KMS-11 (cell line): ENCODE data around the gene NUFIP2.
A peak's percentile ranks its signal among the peaks of the same experiment; 100 is the strongest.

Experiments used
- H2AFZ ChIP-seq: fragments of 200-600 bp; sonication (generic); 2 replicates; pipeline ENCODE4 v1.6.1; 2016; ENCODE audit warnings: antibody characterized with exemption, mixed run types, low read depth
- H3K27ac ChIP-seq: fragments of 200-600 bp; sonication (generic); 2 replicates; pipeline ENCODE4 v1.6.1; 2016; ENCODE audit warnings: mild to moderate bottlenecking, mixed run types
- H3K27me3 ChIP-seq: fragments of 200-600 bp; sonication (generic); 2 replicates; pipeline ENCODE4 v1.6.1; 2017; ENCODE audit warnings: mild to moderate bottlenecking, low read depth, mixed run types, moderate library complexity; ENCODE audit not compliant: insufficient read depth
- H3K36me3 ChIP-seq: fragments of 200-600 bp; sonication (generic); 2 replicates; pipeline ENCODE4 v1.6.1; 2017; ENCODE audit warnings: mild to moderate bottlenecking, mixed run types; ENCODE audit not compliant: insufficient read depth
- H3K4me1 ChIP-seq: fragments of 200-600 bp; sonication (generic); 2 replicates; pipeline ENCODE4 v1.6.1; 2016; ENCODE audit warnings: mild to moderate bottlenecking, low read depth, mixed run types; ENCODE audit not compliant: poor library complexity, severe bottlenecking
- H3K4me2 ChIP-seq: fragments of 200-600 bp; sonication (generic); 2 replicates; pipeline ENCODE4 v1.7.0; 2016; ENCODE audit warnings: mild to moderate bottlenecking, mixed run types
- H3K4me3 ChIP-seq: fragments of 200-600 bp; sonication (generic); IDR thresholded peaks from 2 replicates; pipeline ENCODE4 v1.6.1; 2017; ENCODE audit warnings: low read depth, low read length, mixed read lengths; ENCODE audit not compliant: insufficient read depth
- H3K79me2 ChIP-seq: fragments of 200-600 bp; sonication (generic); 2 replicates; pipeline ENCODE4 v1.6.1; 2016; ENCODE audit warnings: low read depth, mixed run types; ENCODE audit not compliant: insufficient read depth
- H3K9ac ChIP-seq: fragments of 200-600 bp; sonication (generic); 2 replicates; pipeline ENCODE4 v1.6.1; 2016; ENCODE audit warnings: mild to moderate bottlenecking, mixed run types
- H4K20me1 ChIP-seq: fragments of 200-600 bp; sonication (generic); 2 replicates; pipeline ENCODE4 v1.6.1; 2016; ENCODE audit warnings: mild to moderate bottlenecking, mixed run types; ENCODE audit not compliant: insufficient read depth
- TF ChIP-seq, protein P1 (sequence below): fragments of 200-600 bp; sonication (generic); conservative IDR thresholded peaks from 2 replicates; pipeline ENCODE4 v1.6.1; 2017; ENCODE audit warnings: low read depth, mild to moderate bottlenecking, antibody characterized with exemption, low read length, moderate library complexity, mixed read lengths

Gene NUFIP2

DNA sequence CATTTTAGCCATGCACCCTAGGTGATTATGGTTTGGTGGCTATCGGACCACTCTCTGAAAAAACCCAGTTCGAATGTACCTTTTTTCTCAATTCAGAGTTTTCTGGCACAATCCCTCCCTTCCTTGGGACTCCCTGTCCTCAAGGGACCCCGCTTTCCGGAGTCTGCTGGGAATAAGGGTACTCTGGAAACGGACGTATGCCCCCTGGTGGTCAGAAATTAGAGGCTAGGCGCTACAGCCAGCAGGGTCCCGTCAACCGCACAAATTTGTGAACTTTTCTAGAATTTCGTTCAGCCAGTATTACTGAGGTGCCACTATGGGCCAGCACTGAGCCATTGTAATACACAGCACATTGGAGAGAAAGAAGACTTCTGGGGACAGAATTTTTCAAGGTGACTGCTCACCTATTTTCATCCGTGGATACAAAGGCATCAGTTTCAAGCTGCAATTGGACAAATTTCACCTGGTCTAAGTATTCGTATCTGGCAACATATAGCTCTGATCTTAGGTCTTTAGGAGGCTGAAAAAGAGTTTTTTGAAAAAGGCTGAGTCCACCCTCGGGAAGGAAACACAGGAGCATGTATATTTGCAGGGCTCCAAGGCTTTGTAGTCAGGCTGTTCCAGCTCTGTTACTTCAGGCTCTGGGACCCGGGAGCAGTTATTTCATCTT lies 74.4 kb downstream of the NUFIP2 start:
- H3K4me3 ChIP-seq: no peak overlapping the region
- no peak overlapping the region for H3K9ac ChIP-seq
- H2AFZ ChIP-seq: peak overlapping the region; percentile 47

DNA sequence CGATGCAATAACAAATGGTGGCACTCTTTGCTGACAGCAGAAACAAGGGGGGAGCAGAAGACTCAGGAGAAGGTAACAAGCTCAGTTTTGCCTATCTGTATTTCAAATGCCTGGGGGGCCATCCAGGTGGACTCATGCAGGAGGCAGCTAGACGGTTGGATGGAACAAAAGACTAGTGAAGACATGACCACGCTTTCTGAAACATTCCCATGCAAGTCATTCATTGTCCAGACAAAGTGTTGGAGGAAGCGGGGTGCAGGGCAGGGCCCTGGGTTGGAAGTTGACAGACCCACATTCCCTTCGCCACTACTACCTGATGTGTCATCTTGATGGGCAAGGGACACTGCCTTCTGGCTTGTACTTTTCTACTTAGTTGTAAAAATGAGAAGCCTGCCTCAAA lies 77.1 kb downstream of the NUFIP2 start:
- Histone ChIP-seq H3K27me3 (no peaks in the 10 kb centered on the region), H3K36me3 (no peaks in the 10 kb centered on the region), H2AFZ (no peak overlapping the region; the same call in 1 of the 2 replicates), H3K27ac (no peak overlapping the region), H3K4me3 (no peak overlapping the region), H3K9ac (no peak overlapping the region), H3K4me2 (no peak overlapping the region), H4K20me1 (no peaks in the 10 kb centered on the region), H3K79me2 (no peaks in the 10 kb centered on the region), H3K4me1 (peaks cover 4% of the 10 kb centered on the region)
- TF ChIP-seq, protein P1, sequence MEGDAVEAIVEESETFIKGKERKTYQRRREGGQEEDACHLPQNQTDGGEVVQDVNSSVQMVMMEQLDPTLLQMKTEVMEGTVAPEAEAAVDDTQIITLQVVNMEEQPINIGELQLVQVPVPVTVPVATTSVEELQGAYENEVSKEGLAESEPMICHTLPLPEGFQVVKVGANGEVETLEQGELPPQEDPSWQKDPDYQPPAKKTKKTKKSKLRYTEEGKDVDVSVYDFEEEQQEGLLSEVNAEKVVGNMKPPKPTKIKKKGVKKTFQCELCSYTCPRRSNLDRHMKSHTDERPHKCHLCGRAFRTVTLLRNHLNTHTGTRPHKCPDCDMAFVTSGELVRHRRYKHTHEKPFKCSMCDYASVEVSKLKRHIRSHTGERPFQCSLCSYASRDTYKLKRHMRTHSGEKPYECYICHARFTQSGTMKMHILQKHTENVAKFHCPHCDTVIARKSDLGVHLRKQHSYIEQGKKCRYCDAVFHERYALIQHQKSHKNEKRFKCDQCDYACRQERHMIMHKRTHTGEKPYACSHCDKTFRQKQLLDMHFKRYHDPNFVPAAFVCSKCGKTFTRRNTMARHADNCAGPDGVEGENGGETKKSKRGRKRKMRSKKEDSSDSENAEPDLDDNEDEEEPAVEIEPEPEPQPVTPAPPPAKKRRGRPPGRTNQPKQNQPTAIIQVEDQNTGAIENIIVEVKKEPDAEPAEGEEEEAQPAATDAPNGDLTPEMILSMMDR: no peak

More for the DNA sequence above, 74.4 kb downstream of the NUFIP2 start:
- Histone ChIP-seq H3K36me3 (no peaks in the 10 kb centered on the region), H3K79me2 (no peaks in the 10 kb centered on the region), H3K4me2 (peak overlapping the region; percentile 30; the same call in 1 of the 2 replicates), H3K27ac (no peak overlapping the region), H4K20me1 (no peaks in the 10 kb centered on the region), H3K4me1 (peaks cover 4% of the 10 kb centered on the region), H3K27me3 (no peaks in the 10 kb centered on the region)
- TF ChIP-seq, protein P1: peak; percentile 99

DNA sequence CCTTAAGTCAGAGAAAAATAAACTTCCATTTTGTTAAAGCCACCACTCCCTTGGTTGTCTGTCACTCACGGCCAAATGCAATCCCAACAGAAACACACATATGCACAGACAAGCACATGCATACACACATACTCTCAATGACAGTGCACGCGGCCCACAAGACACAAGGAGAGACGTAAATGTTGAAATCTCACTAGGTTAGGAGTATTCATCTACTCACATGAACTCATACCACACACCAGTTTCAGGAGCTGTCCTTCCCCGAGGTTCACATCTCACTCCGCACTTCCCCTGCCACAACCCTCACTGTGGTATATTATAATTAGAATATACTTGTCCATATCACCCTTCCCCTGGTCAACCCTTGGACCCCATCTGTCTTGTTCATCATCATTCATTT lies 77.8 kb downstream of the NUFIP2 start:
- H3K4me3 ChIP-seq: no peak overlapping the region
- no peaks in the 10 kb centered on the region for H3K27me3 ChIP-seq
- H3K4me2 ChIP-seq: no peak overlapping the region
- TF ChIP-seq, protein P1: no peak
- no peaks in the 10 kb centered on the region for H4K20me1 ChIP-seq
- no peak overlapping the region for H3K9ac ChIP-seq
- no peaks in the 10 kb centered on the region for H3K36me3 ChIP-seq
- H3K79me2 ChIP-seq: no peaks in the 10 kb centered on the region
- no peak overlapping the region for H2AFZ ChIP-seq
- H3K27ac ChIP-seq: no peak overlapping the region
- peaks cover 4% of the 10 kb centered on the region for H3K4me1 ChIP-seq

DNA sequence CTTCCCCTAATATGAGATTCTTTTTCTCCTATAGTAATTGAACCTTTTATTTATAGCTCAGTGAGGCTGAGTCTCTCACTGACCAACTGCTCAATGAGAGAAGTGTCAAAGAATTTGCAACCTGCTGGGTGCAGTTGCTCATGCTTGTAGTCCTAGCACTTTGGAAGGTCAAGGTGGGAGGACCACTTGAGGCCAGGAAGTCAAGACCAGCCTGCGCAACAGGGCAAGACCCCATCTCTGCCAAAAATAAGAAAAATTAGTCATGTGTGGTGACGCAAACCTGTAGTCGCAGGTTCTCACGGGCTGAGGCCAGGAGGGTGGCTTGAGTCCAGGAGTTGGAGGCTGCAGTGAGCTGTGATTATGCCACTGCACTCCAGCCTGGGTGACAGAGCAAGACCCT lies 78.2 kb downstream of the NUFIP2 start:
- Histone ChIP-seq H3K9ac (no peak overlapping the region), H3K79me2 (no peaks in the 10 kb centered on the region), H4K20me1 (no peaks in the 10 kb centered on the region), H3K27me3 (no peaks in the 10 kb centered on the region), H3K27ac (no peak overlapping the region), H3K36me3 (no peaks in the 10 kb centered on the region), H2AFZ (no peak overlapping the region), H3K4me2 (no peak overlapping the region), H3K4me1 (peaks cover 4% of the 10 kb centered on the region), H3K4me3 (no peak overlapping the region)
- TF ChIP-seq, protein P1: no peak
